IMR-90 (cell line): ENCODE results near the gene ERN1.

ENCODE experiments used
- MAZ ChIP-seq: IDR thresholded peaks from 2 replicates; pipeline ENCODE4 v1.6.1; 2012; ENCODE audit warnings: low read depth, mild to moderate bottlenecking, low read length, improper control_type of control experiment, moderate library complexity, borderline replicate concordance
- POLR2A ChIP-seq: IDR thresholded peaks from 2 replicates; pipeline ENCODE4 v1.6.1; 2012; ENCODE audit warnings: mild to moderate bottlenecking, low read depth, low read length
- RCOR1 ChIP-seq: IDR thresholded peaks from 2 replicates; pipeline ENCODE4 v1.6.1; 2012; ENCODE audit warnings: mild to moderate bottlenecking, low read length, improper control_type of control experiment; ENCODE audit not compliant: insufficient replicate concordance

DNA sequence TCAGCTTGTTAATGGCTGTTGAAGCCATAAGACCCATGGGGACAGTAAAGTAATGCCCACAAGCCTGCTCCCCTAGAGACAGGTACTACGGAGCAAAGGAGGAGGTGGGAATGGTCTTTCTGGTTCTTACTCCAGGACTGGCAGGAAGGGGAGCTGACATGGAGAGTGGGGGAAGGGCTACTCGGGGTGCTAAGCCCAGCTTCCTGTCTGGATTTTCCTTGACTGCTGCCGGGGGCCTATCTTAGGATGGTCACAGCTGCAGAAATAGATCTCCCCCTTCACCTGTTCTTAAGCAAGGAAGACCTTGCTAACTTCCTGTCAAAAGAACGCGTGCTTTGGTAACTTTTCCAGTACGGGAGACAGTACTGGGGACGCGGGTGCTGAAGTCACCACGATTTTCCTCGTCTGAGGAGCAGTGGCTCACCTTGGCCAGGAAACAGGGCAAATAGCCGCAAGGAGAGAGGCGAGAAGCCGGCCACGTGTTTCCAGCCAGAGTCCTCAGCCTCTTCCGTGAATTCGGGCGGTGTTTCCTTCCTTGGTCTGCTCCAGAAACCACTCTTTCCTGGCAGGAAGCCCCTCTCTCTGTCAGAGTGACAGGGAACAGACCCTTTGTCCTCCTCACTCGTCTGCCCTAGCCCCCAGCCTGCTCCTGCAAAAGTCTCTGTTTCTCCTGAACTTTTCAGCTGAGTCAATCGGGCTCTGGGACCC is 132.4 kb downstream of the ERN1 start:
- TF ChIP-seq RCOR1 (no peak), MAZ (no peak), POLR2A (no peak)
